C4-2B (cell line): Measurements from ENCODE around the gene MYH10.

Experiments used
- ZFX ChIP-seq: fragments of 450-650 bp; IDR thresholded peaks from 2 replicates; pipeline ENCODE4 v1.6.1; 2017
- TF ChIP-seq, protein P1 (sequence below): fragments of 450-650 bp; conservative IDR thresholded peaks from 2 replicates; pipeline ENCODE4 v1.5.1; 2017; ENCODE audit warnings: mild to moderate bottlenecking

DNA sequence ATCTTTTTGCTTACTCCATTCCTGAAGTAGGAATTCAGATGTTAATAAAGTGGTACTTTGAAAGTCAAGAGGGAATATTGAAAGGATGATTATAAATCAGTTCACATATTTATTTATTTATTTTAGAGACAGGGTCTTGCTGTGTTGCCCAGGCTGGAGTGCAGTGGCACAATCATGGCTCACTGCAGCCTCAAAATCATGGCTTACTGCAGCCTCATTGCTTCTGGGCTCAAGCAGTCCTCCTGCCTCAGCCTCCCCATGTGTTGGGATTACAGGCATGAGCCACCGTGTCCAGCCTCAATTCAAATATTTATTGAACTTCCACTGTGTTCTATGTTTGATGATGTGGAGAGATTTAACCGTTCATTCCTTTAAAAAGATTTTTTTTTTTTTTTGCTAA is 188.2 kb downstream of the MYH10 start:
- TF ChIP-seq, protein P1, sequence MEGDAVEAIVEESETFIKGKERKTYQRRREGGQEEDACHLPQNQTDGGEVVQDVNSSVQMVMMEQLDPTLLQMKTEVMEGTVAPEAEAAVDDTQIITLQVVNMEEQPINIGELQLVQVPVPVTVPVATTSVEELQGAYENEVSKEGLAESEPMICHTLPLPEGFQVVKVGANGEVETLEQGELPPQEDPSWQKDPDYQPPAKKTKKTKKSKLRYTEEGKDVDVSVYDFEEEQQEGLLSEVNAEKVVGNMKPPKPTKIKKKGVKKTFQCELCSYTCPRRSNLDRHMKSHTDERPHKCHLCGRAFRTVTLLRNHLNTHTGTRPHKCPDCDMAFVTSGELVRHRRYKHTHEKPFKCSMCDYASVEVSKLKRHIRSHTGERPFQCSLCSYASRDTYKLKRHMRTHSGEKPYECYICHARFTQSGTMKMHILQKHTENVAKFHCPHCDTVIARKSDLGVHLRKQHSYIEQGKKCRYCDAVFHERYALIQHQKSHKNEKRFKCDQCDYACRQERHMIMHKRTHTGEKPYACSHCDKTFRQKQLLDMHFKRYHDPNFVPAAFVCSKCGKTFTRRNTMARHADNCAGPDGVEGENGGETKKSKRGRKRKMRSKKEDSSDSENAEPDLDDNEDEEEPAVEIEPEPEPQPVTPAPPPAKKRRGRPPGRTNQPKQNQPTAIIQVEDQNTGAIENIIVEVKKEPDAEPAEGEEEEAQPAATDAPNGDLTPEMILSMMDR = no peak
- TF ChIP-seq ZFX = no peak
